GM12878 (cell line): Measurements from ENCODE around the gene HOXC9. TPM values are rescaled to one million over a fixed set of nuclear protein-coding genes. Genes with fewer than 3 reads are reported as not detected.

Source experiments
- CREB1 ChIP-seq: IDR thresholded peaks from 2 replicates; pipeline ENCODE4 v1.6.1; 2012; ENCODE audit warnings: low read depth, mild to moderate bottlenecking, inconsistent platforms
- E4F1 ChIP-seq: fragments of 450-650 bp; IDR thresholded peaks from 2 replicates; pipeline ENCODE4 v1.6.1; 2018; ENCODE audit warnings: borderline replicate concordance, mild to moderate bottlenecking; ENCODE audit not compliant: partially characterized antibody
- EP300 ChIP-seq, 2 experiments: fragments of 150-350 bp in 1 of 2; IDR thresholded peaks; 2 replicates each; pipeline ENCODE4 v1.6.1; 2011 to 2012; ENCODE audit warnings: low read depth in 2 of 2, low read length in 2 of 2, borderline replicate concordance in 1 of 2, improper control_type of control experiment in 1 of 2, inconsistent platforms in 1 of 2; ENCODE audit not compliant: control insufficient read depth in 1 of 2
- HSF1 ChIP-seq: fragments of 150-350 bp; IDR thresholded peaks from 2 replicates; pipeline ENCODE4 v1.6.1; 2014; ENCODE audit warnings: mild to moderate bottlenecking, low read depth, low read length
- KLF5 ChIP-seq: fragments of 450-650 bp; IDR thresholded peaks from 2 replicates; pipeline ENCODE4 v1.6.1; 2014; ENCODE audit warnings: mild to moderate bottlenecking; ENCODE audit not compliant: partially characterized antibody
- MXI1 ChIP-seq: fragments of 150-350 bp; IDR thresholded peaks from 2 replicates; pipeline ENCODE4 v1.6.1; 2011; ENCODE audit warnings: low read depth, mild to moderate bottlenecking, inconsistent platforms, low read length, improper control_type of control experiment
- NBN ChIP-seq: fragments of 450-650 bp; IDR thresholded peaks from 2 replicates; pipeline ENCODE4 v1.6.1; 2016
- PRDM15 ChIP-seq: fragments of 450-650 bp; formaldehyde crosslinking; IDR thresholded peaks from 2 replicates; pipeline ENCODE4 v1.4.0; 2020; ENCODE audit warnings: mild to moderate bottlenecking, moderate library complexity
- REST ChIP-seq: IDR thresholded peaks from 2 replicates; pipeline ENCODE4 v1.6.1; 2012; ENCODE audit warnings: mild to moderate bottlenecking, low read depth, low read length
- SIX5 ChIP-seq: IDR thresholded peaks from 2 replicates; pipeline ENCODE4 v1.6.1; 2011; ENCODE audit warnings: mild to moderate bottlenecking, low read depth, low read length, moderate library complexity; ENCODE audit not compliant: severe bottlenecking
- SMAD1 ChIP-seq: fragments of 450-650 bp; IDR thresholded peaks from 2 replicates; pipeline ENCODE4 v1.6.1; 2018; ENCODE audit warnings: mild to moderate bottlenecking, low read depth; ENCODE audit not compliant: partially characterized antibody
- SMC3 ChIP-seq: IDR thresholded peaks from 2 replicates; pipeline ENCODE4 v1.6.1; 2011; ENCODE audit warnings: low read length, improper control_type of control experiment, borderline replicate concordance
- WRNIP1 ChIP-seq: IDR thresholded peaks from 2 replicates; pipeline ENCODE4 v1.6.1; 2011; ENCODE audit warnings: low read depth, low read length, improper control_type of control experiment, borderline replicate concordance
- ZNF217 ChIP-seq: fragments of 450-650 bp; IDR thresholded peaks from 2 replicates; pipeline ENCODE4 v1.6.1; 2017; ENCODE audit warnings: antibody characterized with exemption, mild to moderate bottlenecking
- polyA plus RNA-seq, 11 experiments: library from polyadenylated mRNA; depleted of rRNA in 4 of 11; unstranded in 6 of 11; stranded (reverse) in 5 of 11; fragments of >200 nt; fragmentation: Nextera tagmentation in 4 of 11; fragmentation: Illumina TruSeq in 1 of 11; extraction: Ambion mirVana in 4 of 11; extraction: Trizol in 1 of 11; gene quantifications; 1 replicate in 1 of 11; 2 replicates in 10 of 11; pipeline versions ENCODE4 v1.2.1 to v1.2.3, GENCODE V29; 2011 to 2016; ENCODE audit warnings: inconsistent platforms in 2 of 11, missing spikeins in 2 of 11, low read depth in 1 of 11
- total RNA-seq, 4 experiments: library from RNA; depleted of rRNA in 3 of 4; stranded (reverse); fragments of >200 nt in 3 of 4; fragmentation: Illumina TruSeq in 1 of 4; extraction: Trizol in 1 of 4; gene quantifications; 2 replicates each; pipeline versions ENCODE4 v1.2.1 to v1.2.3, GENCODE V29; 2013 to 2021
- TF ChIP-seq, protein P1 (sequence below): fragments of 450-650 bp; IDR thresholded peaks from 2 replicates; pipeline ENCODE4 v1.6.1; 2017; ENCODE audit warnings: low read depth, mild to moderate bottlenecking, moderate library complexity

Gene HOXC9
- total and polyA plus RNA-seq, 10 of the 15 experiments (the other 5 are each of a cell fraction or from before 2014, with no cell fraction given): not detected

- TF ChIP-seq, protein P1, sequence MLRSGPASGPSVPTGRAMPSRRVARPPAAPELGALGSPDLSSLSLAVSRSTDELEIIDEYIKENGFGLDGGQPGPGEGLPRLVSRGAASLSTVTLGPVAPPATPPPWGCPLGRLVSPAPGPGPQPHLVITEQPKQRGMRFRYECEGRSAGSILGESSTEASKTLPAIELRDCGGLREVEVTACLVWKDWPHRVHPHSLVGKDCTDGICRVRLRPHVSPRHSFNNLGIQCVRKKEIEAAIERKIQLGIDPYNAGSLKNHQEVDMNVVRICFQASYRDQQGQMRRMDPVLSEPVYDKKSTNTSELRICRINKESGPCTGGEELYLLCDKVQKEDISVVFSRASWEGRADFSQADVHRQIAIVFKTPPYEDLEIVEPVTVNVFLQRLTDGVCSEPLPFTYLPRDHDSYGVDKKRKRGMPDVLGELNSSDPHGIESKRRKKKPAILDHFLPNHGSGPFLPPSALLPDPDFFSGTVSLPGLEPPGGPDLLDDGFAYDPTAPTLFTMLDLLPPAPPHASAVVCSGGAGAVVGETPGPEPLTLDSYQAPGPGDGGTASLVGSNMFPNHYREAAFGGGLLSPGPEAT: peak; percentile 42; the same call in 1 of the 2 replicates
- no peak for TF ChIP-seq SMC3
- no peak; the same call in 1 of the 2 replicates for TF ChIP-seq MXI1
- TF ChIP-seq NBN: peak; percentile 59; the same call in 1 of the 2 replicates
- TF ChIP-seq PRDM15: no peak
- TF ChIP-seq E4F1: no peak
- no peak for TF ChIP-seq KLF5
- no peak for TF ChIP-seq REST
- 0 out of 2 replicates have a peak, but pooled peaks have one; percentile 26 for TF ChIP-seq CREB1
- TF ChIP-seq HSF1: no peak
- peak; percentile 36 to 45; a peak in 1 of 4 replicates for TF ChIP-seq EP300 (IDR thresholded peaks at IDR 0.05; ENCODE audit: borderline replicate concordance in 1 of 2, control insufficient read depth in 1 of 2, low read depth in 2 of 2, low read length in 2 of 2)
- TF ChIP-seq SMAD1: peak; percentile 38
- no peak for TF ChIP-seq SIX5
- TF ChIP-seq WRNIP1: no peak
- TF ChIP-seq ZNF217: no peak
These were observed 18.0 kb downstream of the HOXC9 start (continued) for GRCh38 chr12:54017878-54018467.
